AG09309 (cell line): ENCODE results near the gene CDCA3.

ENCODE experiments used
- DNase-seq: peaks from one replicate; pipeline ENCODE4 v3.0.0-alpha.2; 2010; ENCODE audit warnings: low read depth
- H3K4me3 ChIP-seq: 2 replicates; pipeline ENCODE4 v1.5.1; 2011; ENCODE audit warnings: mild to moderate bottlenecking, low read depth, low read length, moderate library complexity; ENCODE audit not compliant: control insufficient read depth
- CTCF ChIP-seq: IDR thresholded peaks from 2 replicates; pipeline ENCODE4 v1.5.1; 2011; ENCODE audit warnings: mild to moderate bottlenecking, low read depth, low read length, inconsistent platforms; ENCODE audit not compliant: insufficient read depth, control insufficient read depth; ENCODE audit errors: missing control alignments

Gene CDCA3

GRCh38 chr12:6826734-6827436, 24.2 kb downstream of the CDCA3 start:
- TF ChIP-seq CTCF = no peak
- no peak for DNase-seq
- H3K4me3 ChIP-seq = peak overlapping the region; percentile 29

- TF ChIP-seq CTCF = no peak
- no peak overlapping the region for H3K4me3 ChIP-seq
- no peak for DNase-seq
Observed at GRCh38 chr12:6826125-6826733, 24.9 kb downstream of the CDCA3 start.

- TF ChIP-seq CTCF = peak; percentile 97
- peak overlapping the region; percentile 34 for H3K4me3 ChIP-seq
- DNase-seq = peak; percentile 39
Observed at GRCh38 chr12:6825398-6826124, 25.5 kb downstream of the CDCA3 start.

- no peak for TF ChIP-seq CTCF
- H3K4me3 ChIP-seq = peak overlapping the region; percentile 34
- no peak for DNase-seq
Observed at GRCh38 chr12:6824901-6825381, 26.1 kb downstream of the CDCA3 start.

GRCh38 chr12:6824085-6824775, 26.9 kb downstream of the CDCA3 start:
- TF ChIP-seq CTCF = no peak
- no peak for DNase-seq
- no peak overlapping the region for H3K4me3 ChIP-seq

- no peak overlapping the region for H3K4me3 ChIP-seq
- DNase-seq = no peak
- no peak for TF ChIP-seq CTCF
Observed at GRCh38 chr12:6823182-6824084, 27.7 kb downstream of the CDCA3 start.
